GM18909 (cell line): Measurements from ENCODE around the gene ATP11B.
"Not testable (repeated sequence)": the region's sequence is repeated elsewhere in the genome, so short reads cannot be mapped to it uniquely, and the experiment has no call there.

Experiments used
- ATAC-seq: cut with Tn5 transposase; IDR thresholded peaks from one replicate; pipeline ENCODE4 v1.9.1; 2021; ENCODE audit warnings: mild to moderate bottlenecking; ENCODE audit not compliant: unreplicated experiment, poor library complexity

ATP11B gene

GRCh38 chr3:182822260-182822659 is 29.0 kb downstream of the ATP11B start:
- ATAC-seq, result not testable (repeated sequence)

- no peak for ATAC-seq
Observed at GRCh38 chr3:182824957-182825356, 31.7 kb downstream of the ATP11B start.

- ATAC-seq, result no peak
Observed at GRCh38 chr3:182829761-182830405, 36.6 kb downstream of the ATP11B start.

GRCh38 chr3:182837855-182838454 is 44.7 kb downstream of the ATP11B start:
- ATAC-seq, result no peak

GRCh38 chr3:182843478-182843877 is 50.2 kb downstream of the ATP11B start:
- no peak for ATAC-seq

GRCh38 chr3:182848906-182849305 is 55.6 kb downstream of the ATP11B start:
- ATAC-seq, result no peak

GRCh38 chr3:182855076-182855475 is 61.8 kb downstream of the ATP11B start:
- no peak for ATAC-seq

GRCh38 chr3:182861348-182861747 is 68.0 kb downstream of the ATP11B start:
- no peak for ATAC-seq

GRCh38 chr3:182862159-182862860 is 69.0 kb downstream of the ATP11B start:
- no peak for ATAC-seq

- ATAC-seq, result no peak
Observed at GRCh38 chr3:182869059-182869458, 75.8 kb downstream of the ATP11B start.

GRCh38 chr3:182870917-182871316 is 77.6 kb downstream of the ATP11B start:
- ATAC-seq, result not testable (repeated sequence)

GRCh38 chr3:182879031-182879611 is 85.8 kb downstream of the ATP11B start:
- no peak for ATAC-seq

- ATAC-seq, result no peak
Observed at GRCh38 chr3:182886497-182886896, 93.2 kb downstream of the ATP11B start.

GRCh38 chr3:182889948-182890629 is 96.8 kb downstream of the ATP11B start:
- ATAC-seq, result no peak

- no peak for ATAC-seq
Observed at GRCh38 chr3:182891364-182891763, 98.1 kb downstream of the ATP11B start.

- ATAC-seq, result no peak
Observed at GRCh38 chr3:182892226-182892625, 98.9 kb downstream of the ATP11B start.

GRCh38 chr3:182895513-182896112 is 102.3 kb downstream of the ATP11B start:
- ATAC-seq, result no peak

GRCh38 chr3:182896553-182896952 is 103.2 kb downstream of the ATP11B start:
- ATAC-seq, result no peak

GRCh38 chr3:182902236-182902635 is 108.9 kb downstream of the ATP11B start:
- no peak for ATAC-seq

- no peak for ATAC-seq
Observed at GRCh38 chr3:182904164-182904563, 110.9 kb downstream of the ATP11B start.
